DND-41 (cell line): Measurements from ENCODE around the gene SLC26A1.

ENCODE experiments used
- ATAC-seq: fragments of 200-7000 bp; cut with Tn5 transposase; 3 replicates; pipeline ENCODE4 v1.9.1; 2021; ENCODE audit warnings: low read depth; ENCODE audit not compliant: insufficient read depth
- DNase-seq: peaks from one replicate; pipeline ENCODE4 v3.0.0-alpha.2; 2020
- H2AFZ ChIP-seq: 2 replicates; pipeline ENCODE4 v1.6.0; 2012; ENCODE audit warnings: low read depth, low read length
- H3K27ac ChIP-seq: 2 replicates; pipeline ENCODE4 v1.5.1; 2012; ENCODE audit warnings: low read length, inconsistent platforms
- H3K27me3 ChIP-seq: fragments of 200-600 bp; sonication (generic); 2 replicates; pipeline ENCODE4 v1.6.0; 2012; ENCODE audit warnings: low read length, mild to moderate bottlenecking, inconsistent platforms; ENCODE audit not compliant: insufficient read depth, poor library complexity
- H3K36me3 ChIP-seq: 2 replicates; pipeline ENCODE4 v1.5.1; 2012; ENCODE audit warnings: low read length, inconsistent platforms; ENCODE audit not compliant: insufficient read depth
- H3K4me1 ChIP-seq: 2 replicates; pipeline ENCODE4 v1.5.1; 2012; ENCODE audit warnings: mild to moderate bottlenecking, low read length; ENCODE audit not compliant: insufficient read depth
- H3K4me2 ChIP-seq: 2 replicates; pipeline ENCODE4 v1.6.0; 2012; ENCODE audit warnings: mild to moderate bottlenecking, moderate library complexity, low read length, inconsistent platforms; ENCODE audit not compliant: insufficient read depth
- H3K4me3 ChIP-seq, 2 experiments: fragments of 200-600 bp in 1 of 2; shearing (Covaris generic) in 1 of 2; 2 replicates each; pipeline ENCODE4 v1.5.1; 2012 to 2016; ENCODE audit warnings: inconsistent platforms in 2 of 2, low read length in 2 of 2, mild to moderate bottlenecking in 2 of 2, low read depth in 1 of 2, moderate library complexity in 1 of 2
- H3K79me2 ChIP-seq: 2 replicates; pipeline ENCODE4 v1.6.0; 2012; ENCODE audit warnings: low read length, inconsistent platforms; ENCODE audit not compliant: insufficient read depth
- H3K9ac ChIP-seq: 2 replicates; pipeline ENCODE4 v1.6.0; 2012; ENCODE audit warnings: low read depth, mild to moderate bottlenecking, inconsistent platforms, low read length, moderate library complexity
- H3K9me3 ChIP-seq: 2 replicates; pipeline ENCODE4 v1.5.1; 2012; ENCODE audit warnings: low read length, moderate library complexity, mild to moderate bottlenecking, inconsistent platforms; ENCODE audit not compliant: insufficient read depth, severe bottlenecking
- H4K20me1 ChIP-seq: 2 replicates; pipeline ENCODE4 v1.6.0; 2012; ENCODE audit warnings: low read length; ENCODE audit not compliant: insufficient read depth
- CTCF ChIP-seq: IDR thresholded peaks from 2 replicates; pipeline ENCODE4 v1.5.1; 2012; ENCODE audit warnings: borderline replicate concordance, low read length, moderate library complexity, mild to moderate bottlenecking; ENCODE audit not compliant: poor library complexity, severe bottlenecking; ENCODE audit errors: extremely low read depth
- EZH2 ChIP-seq: IDR thresholded peaks from 3 replicates; pipeline ENCODE4 v1.6.1; 2012; ENCODE audit warnings: borderline replicate concordance, low read depth, mild to moderate bottlenecking, moderate library complexity, low read length, inconsistent platforms; ENCODE audit not compliant: severe bottlenecking

SLC26A1 gene

GRCh38 chr4:1027219-1027914, 34.2 kb upstream of the SLC26A1 start:
- H3K4me2 ChIP-seq = no peak overlapping the region
- H3K4me3 ChIP-seq = no peak overlapping the region
- H3K9ac ChIP-seq = no peak overlapping the region
- no peak overlapping the region for H2AFZ ChIP-seq
- H3K79me2 ChIP-seq = no peaks in the 10 kb centered on the region
- H3K9me3 ChIP-seq = no peaks in the 10 kb centered on the region
- DNase-seq = no peak
- H3K27me3 ChIP-seq = no peaks in the 10 kb centered on the region
- no peaks in the 10 kb centered on the region; the same call in 1 of the 2 replicates for H4K20me1 ChIP-seq
- no peaks in the 10 kb centered on the region for H3K4me1 ChIP-seq
- no peaks in the 10 kb centered on the region for H3K36me3 ChIP-seq
- no peak overlapping the region for H3K27ac ChIP-seq
- no peak for ATAC-seq
- TF ChIP-seq EZH2 = no peak
- no peak for TF ChIP-seq CTCF

DNA sequence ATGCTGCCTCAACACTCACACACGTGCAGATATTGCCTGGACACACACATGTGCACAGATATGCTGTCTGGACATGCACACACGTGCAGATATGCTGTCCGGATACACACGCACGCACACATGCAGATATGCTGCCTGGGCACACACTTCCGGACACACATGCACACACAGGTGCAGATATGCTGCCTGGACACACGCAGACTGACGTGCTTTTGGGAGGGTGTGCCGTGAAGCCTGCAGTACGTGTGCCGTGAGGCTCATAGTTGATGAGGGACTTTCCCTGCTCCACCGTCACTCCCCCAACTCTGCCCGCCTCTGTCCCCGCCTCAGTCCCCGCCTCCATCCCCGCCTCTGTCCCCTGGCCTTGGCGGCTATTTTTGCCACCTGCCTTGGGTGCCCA, 32.9 kb upstream of the SLC26A1 start:
- no peak overlapping the region for H2AFZ ChIP-seq
- no peaks in the 10 kb centered on the region for H3K79me2 ChIP-seq
- no peak overlapping the region for H3K4me2 ChIP-seq
- H4K20me1 ChIP-seq = no peaks in the 10 kb centered on the region; the same call in 1 of the 2 replicates
- no peak overlapping the region for H3K27ac ChIP-seq
- no peak overlapping the region for H3K4me3 ChIP-seq
- H3K4me1 ChIP-seq = no peaks in the 10 kb centered on the region
- ATAC-seq (peak; percentile 57; the same call in 1 of the 3 replicates), DNase-seq (no peak)
- no peak overlapping the region for H3K9ac ChIP-seq
- no peak for TF ChIP-seq CTCF
- TF ChIP-seq EZH2 = no peak
- no peaks in the 10 kb centered on the region for H3K27me3 ChIP-seq
- no peaks in the 10 kb centered on the region for H3K9me3 ChIP-seq
- no peaks in the 10 kb centered on the region for H3K36me3 ChIP-seq

- no peaks in the 10 kb centered on the region for H3K9me3 ChIP-seq
- H4K20me1 ChIP-seq = no peaks in the 10 kb centered on the region; the same call in 1 of the 2 replicates
- H3K36me3 ChIP-seq = no peaks in the 10 kb centered on the region
- TF ChIP-seq EZH2 (no peak), CTCF (no peak)
- ATAC-seq (no peak), DNase-seq (no peak)
- H2AFZ ChIP-seq = no peak overlapping the region
- no peak overlapping the region for H3K27ac ChIP-seq
- H3K4me3 ChIP-seq = no peak overlapping the region
- no peak overlapping the region for H3K4me2 ChIP-seq
- H3K4me1 ChIP-seq = no peaks in the 10 kb centered on the region
- H3K79me2 ChIP-seq = no peaks in the 10 kb centered on the region
- no peaks in the 10 kb centered on the region for H3K27me3 ChIP-seq
- H3K9ac ChIP-seq = no peak overlapping the region
Observed at GRCh38 chr4:1024882-1025545, 31.8 kb upstream of the SLC26A1 start.
